BE2C (cell line): ENCODE measurements around the gene NR3C1. TPM values are rescaled to one million over a fixed set of nuclear protein-coding genes. Genes with fewer than 3 reads are reported as not detected.

Source experiments
- DNase-seq: peaks from one replicate; pipeline ENCODE4 v3.0.0-alpha.2; 2020
- H3K27me3 ChIP-seq: fragments of 250-450 bp; sonication (Bioruptor Pico); 2 replicates; pipeline ENCODE4 v1.5.1; 2020; ENCODE audit warnings: mild to moderate bottlenecking
- H3K36me3 ChIP-seq: fragments of 250-450 bp; sonication (Bioruptor Pico); 2 replicates; pipeline ENCODE4 v1.5.1; 2020; ENCODE audit warnings: mild to moderate bottlenecking
- H3K4me1 ChIP-seq: fragments of 250-450 bp; sonication (Bioruptor Pico); 2 replicates; pipeline ENCODE4 v1.5.1; 2020
- H3K4me3 ChIP-seq: 2 replicates; pipeline ENCODE4 v1.5.1; 2011; ENCODE audit warnings: low read depth, low read length
- H3K9me3 ChIP-seq: fragments of 250-450 bp; sonication (Bioruptor Pico); 2 replicates; pipeline ENCODE4 v1.5.1; 2020
- CTCF ChIP-seq: IDR thresholded peaks from 2 replicates; pipeline ENCODE4 v1.5.1; 2012; ENCODE audit warnings: mild to moderate bottlenecking, low read depth, low read length
- polyA plus RNA-seq: library from polyadenylated mRNA; unstranded; fragments of >200 nt; gene quantifications from one replicate; pipeline ENCODE4 v1.2.1, GENCODE V29; 2012; ENCODE audit warnings: low read depth, missing spikeins; ENCODE audit not compliant: insufficient read length, insufficient read depth

Gene NR3C1
- 0.39 TPM for polyA plus RNA-seq

- H3K4me1 ChIP-seq: no peaks in the 10 kb centered on the region
- peak within 1 kb of the TSS; percentile 82 for H3K4me3 ChIP-seq
- peak; percentile 64 for DNase-seq
- no peaks in the 10 kb centered on the region for H3K36me3 ChIP-seq
- no peaks in the 10 kb centered on the region for H3K9me3 ChIP-seq
- TF ChIP-seq CTCF: no peak
- peaks cover 74% of the 10 kb centered on the region for H3K27me3 ChIP-seq
These were observed at the start of gene NR3C1 for GRCh38 chr5:143403593-143404415. Gene NR3C1 (minus strand): TSS chr5:143403686. CDS start chr5:143400839, 2,847 bp downstream.

- H3K9me3 ChIP-seq: no peaks in the 10 kb centered on the region
- TF ChIP-seq CTCF: no peak
- no peak overlapping the region for H3K4me3 ChIP-seq
- H3K36me3 ChIP-seq: no peaks in the 10 kb centered on the region
- no peak for DNase-seq
- no peaks in the 10 kb centered on the region for H3K4me1 ChIP-seq
- no peaks in the 10 kb centered on the region; the same call in 1 of the 2 replicates for H3K27me3 ChIP-seq
These were observed 46.3 kb upstream of the NR3C1 start for GRCh38 chr5:143449772-143450171.

- H3K9me3 ChIP-seq: no peaks in the 10 kb centered on the region
- DNase-seq: no peak
- H3K36me3 ChIP-seq: no peaks in the 10 kb centered on the region
These were observed 45.0 kb upstream of the NR3C1 start for GRCh38 chr5:143448518-143448917.

GRCh38 chr5:143447983-143448382, 44.5 kb upstream of the NR3C1 start:
- Histone ChIP-seq H3K9me3 (no peaks in the 10 kb centered on the region), H3K4me3 (no peak overlapping the region), H3K27me3 (peaks cover under 1% of the 10 kb centered on the region), H3K36me3 (no peaks in the 10 kb centered on the region), H3K4me1 (no peaks in the 10 kb centered on the region)
- no peak for DNase-seq
- no peak for TF ChIP-seq CTCF

More at GRCh38 chr5:143448518-143448917, 45.0 kb upstream of the NR3C1 start:
- H3K4me3 ChIP-seq: no peak overlapping the region
- TF ChIP-seq CTCF: peak; percentile 5; the same call in 1 of the 2 replicates
- H3K4me1 ChIP-seq: no peaks in the 10 kb centered on the region
- no peaks in the 10 kb centered on the region; the same call in none of the 2 replicates for H3K27me3 ChIP-seq

- no peak for TF ChIP-seq CTCF
- no peak for DNase-seq
- Histone ChIP-seq H3K9me3 (no peaks in the 10 kb centered on the region), H3K27me3 (peaks cover 14% of the 10 kb centered on the region), H3K36me3 (no peaks in the 10 kb centered on the region), H3K4me3 (no peak overlapping the region), H3K4me1 (no peaks in the 10 kb centered on the region)
These were observed 43.2 kb upstream of the NR3C1 start for GRCh38 chr5:143446535-143447226.
